Activated naive CD4-positive, alpha-beta T cell treated with Interleukin-2 at 50 U/mL for 16 hours (primary cell): ENCODE measurements around the gene HTRA1.

Experiments used
- DNase-seq: peaks from one replicate; pipeline ENCODE4 v3.0.0-alpha.2; 2020

HTRA1 gene

DNA sequence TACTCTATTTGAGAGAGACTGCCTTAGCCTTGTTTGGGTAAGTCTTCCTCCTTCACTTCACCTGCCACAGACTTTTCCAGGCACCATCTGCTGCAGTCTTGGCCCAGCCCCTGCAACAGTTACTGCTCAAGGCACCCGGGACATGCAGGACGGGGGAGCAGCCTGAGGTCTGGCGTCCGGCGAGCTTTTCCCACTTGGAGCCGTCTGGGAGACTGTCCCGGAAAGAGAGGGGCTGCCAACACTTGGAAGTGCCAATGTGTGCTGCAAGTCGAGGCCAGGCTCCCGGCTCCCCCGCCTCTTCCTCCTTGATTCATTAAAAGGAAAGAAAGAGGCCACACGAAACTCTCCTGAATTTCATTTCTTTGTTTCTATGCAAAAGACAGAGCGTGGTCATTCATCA is 13.7 kb downstream of the HTRA1 start:
- DNase-seq, result no peak

DNA sequence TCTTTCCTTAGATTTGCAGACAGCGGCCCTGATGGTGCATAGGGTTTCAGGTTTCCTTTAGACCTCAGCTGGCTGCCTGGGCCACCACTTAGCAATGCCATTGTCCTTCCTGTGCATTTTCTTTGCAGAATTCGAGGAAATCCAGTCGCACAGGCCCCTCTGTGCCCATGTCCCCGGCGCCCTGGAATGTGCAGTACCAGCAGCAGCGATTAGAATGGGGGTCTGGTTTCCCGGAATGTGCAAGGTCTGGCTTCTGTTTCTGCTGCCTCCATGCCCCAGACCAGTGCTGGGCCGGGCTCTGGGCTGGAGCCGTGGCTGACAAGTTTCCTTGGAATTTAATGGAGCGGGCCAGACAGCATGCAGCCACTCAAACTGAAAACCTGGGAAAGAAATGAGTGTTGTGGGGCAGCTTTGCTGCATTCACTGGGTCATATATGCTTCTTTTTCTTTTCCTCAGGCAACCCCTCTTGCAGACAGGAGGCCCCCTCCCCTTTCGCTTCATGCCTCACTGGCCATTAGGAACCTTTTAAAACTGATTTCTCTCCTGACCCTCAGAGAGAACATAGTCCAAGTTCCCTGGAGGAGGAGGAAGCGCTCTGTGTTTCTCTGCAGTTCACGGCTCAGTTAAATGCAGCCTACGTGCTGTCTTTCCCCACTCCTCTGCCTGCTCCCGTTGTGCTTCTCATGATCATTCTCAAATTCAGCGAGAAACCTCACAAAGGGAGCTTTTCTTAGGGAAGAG is 14.4 kb downstream of the HTRA1 start:
- DNase-seq, result no peak

DNA sequence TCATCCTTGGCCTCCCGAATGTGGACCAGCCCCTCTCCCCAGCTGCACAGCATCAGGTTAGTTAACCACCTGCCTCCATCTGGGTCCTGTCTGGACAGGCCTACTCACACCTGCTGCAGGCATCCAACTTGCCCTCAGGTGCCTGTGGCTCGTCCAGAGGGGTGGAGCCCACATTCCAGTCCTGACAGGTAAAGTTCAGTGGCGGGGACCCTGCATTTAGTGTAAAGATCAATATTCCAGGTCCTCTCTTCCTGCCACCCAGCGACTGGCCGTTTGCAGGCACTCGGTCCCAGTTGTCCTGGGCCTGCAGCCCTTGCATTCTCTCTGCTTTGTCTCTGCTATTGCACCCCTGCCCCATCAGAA is 15.0 kb downstream of the HTRA1 start:
- no peak for DNase-seq

DNA sequence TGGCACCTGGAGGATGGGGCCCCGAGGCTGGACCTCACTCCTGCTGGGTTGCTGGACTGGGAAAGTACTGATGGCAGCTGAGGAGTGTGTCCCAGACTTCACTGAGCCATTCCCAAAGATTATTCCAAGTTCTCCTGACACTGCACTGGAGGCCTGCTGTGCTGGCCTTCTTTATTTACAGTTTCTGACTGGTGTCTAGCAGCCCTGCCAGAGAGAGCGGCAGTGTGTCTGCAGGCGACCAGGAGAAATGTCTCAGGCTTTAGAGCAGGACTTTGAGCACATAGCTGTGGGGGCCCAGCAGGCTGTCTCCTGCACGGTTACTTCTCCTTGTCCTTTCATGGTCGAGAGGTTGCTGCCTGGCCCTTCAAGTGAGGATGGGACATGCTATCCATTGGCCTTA is 16.1 kb downstream of the HTRA1 start:
- DNase-seq, result no peak

DNA sequence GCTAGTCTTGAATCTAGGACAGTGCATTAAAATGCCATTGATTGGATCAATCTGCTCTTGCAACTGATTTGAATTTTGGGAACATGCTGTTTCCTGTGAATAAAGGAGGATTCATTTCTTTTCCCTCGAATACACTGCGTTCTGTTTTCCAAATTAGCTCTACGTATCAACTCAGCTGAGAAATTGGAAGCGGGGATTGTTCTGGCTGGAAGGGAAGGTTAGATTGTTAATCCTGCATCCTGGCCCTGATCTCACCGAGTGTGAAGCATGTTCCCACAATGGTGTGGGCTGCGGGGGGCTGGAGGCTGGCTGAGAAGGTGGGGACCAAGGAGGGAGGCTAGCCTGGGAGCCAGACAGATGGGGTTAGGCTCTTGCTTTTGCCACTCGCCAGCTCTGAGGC is 17.6 kb downstream of the HTRA1 start:
- no peak for DNase-seq

DNA sequence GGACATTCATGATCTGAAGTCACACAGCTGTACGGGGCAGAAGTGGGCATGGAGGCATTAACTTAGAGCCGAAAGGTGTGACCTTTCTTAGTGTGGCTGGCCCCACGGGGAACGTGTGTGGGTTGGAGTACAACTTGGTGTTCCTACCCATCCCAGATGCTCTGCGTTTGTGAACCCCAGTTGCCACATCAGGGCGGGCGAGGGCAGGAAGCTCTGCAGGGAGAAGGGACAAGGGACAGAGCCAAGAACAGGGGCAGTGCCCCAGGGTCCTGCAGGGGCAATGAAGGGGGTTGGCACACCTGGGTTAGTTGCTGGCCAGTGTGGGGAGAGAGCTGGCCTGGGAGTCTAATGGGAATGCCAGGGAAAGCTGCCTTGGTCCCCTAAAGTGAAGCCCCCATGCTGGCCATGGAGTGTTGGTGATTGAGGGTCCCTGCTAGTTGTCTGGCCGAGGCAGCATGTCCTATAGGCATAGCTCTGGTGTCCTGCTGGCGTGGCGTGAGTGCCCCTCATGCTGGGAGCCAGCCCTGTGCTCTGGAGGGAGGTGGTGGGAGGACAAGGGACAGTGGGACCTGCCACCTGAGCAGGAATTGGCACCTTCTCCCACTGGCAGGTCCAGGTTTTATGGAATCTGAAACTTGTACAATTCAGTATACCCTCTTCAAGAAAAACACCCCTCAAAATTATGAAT is 18.9 kb downstream of the HTRA1 start:
- no peak for DNase-seq

DNA sequence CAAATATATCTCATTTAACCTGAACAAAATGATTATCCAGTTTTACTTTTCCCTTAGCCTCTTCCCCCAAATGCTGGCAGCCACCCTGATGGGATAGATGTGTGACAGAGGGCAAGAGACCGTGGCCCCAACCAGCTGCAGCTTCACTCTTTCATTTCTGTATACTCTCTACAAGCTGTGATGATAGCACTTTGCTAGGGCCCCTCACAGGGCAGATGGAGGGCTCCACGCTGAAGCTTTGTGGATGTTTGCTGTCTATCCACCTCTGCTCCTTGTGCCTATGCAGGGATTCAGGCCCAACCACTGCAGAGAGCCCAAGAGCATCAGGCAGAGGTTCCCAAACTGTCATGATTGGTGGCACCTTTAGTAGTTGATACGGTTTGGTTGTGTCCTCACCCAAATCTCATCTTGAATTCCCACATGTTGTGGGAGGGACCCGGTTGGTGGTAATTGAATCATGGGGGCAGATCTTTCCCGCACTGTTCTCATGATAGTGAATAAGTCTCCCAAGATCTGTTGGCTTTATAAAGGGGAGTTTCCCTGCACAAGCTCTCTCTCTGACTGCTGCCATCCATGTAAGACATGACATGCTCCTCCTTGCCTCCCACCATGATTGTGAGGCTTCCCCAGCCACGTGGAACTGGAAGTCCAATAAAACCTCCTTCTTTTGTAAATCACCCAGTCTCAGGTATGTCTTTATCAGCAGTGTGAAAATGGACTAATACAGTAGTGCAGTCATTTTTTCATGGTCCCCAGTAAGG is 20.1 kb downstream of the HTRA1 start:
- DNase-seq, result no peak

DNA sequence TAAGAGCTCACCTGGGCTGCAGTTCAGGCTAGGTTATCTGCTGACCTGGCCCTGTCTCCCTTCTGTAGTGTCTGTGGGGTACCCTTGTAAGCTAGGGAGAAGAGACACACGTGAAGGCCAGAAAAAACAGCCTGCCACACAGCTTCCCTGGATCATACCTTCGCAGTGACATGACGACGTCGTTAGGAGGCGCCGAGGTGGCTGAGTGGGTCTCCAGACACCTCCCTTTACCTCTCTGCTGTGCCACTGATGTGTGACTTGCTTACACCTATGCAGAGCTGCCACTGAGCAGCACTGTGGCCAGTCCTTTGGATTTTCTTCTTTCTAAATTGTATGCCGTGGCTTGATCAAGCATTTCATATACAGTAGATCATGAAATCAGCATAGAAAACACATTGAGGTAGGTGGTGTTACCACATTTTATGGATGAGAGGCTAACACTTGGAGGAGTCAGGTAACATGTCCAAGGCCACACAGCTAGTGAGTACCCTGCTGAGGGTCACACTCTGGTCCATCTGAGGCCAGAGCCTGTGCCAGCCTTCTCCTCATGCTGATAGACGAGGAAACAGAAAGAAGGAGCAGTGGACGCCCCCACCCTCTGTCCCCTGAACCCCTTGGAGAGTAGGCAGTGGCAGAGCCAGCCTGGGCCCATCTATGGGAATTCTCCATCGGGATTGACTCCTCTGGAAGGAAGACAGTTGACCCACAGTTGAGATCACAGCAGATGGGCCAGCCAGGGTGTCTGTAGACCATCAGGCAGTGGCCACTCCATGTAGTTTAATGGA is 23.1 kb downstream of the HTRA1 start:
- no peak for DNase-seq

DNA sequence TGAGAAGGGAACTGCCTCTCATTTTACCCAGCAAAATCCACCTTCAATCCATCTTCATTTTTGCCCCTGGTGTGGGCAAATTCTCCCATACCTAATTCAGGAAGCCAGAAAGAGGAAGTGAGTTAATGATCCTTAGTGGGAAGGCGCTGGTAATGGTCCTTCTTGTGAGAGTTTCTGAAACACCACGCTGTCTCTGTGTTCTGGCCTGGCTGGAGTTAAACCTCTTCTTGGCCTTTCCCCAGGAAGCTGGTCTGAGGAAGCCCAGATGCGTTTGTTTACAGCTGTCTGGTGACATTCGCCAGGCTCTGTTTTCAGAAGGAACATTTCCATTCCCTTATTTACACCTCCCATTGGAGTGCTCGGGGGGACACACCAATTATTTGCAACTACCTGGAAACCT is 24.3 kb downstream of the HTRA1 start:
- no peak for DNase-seq

DNA sequence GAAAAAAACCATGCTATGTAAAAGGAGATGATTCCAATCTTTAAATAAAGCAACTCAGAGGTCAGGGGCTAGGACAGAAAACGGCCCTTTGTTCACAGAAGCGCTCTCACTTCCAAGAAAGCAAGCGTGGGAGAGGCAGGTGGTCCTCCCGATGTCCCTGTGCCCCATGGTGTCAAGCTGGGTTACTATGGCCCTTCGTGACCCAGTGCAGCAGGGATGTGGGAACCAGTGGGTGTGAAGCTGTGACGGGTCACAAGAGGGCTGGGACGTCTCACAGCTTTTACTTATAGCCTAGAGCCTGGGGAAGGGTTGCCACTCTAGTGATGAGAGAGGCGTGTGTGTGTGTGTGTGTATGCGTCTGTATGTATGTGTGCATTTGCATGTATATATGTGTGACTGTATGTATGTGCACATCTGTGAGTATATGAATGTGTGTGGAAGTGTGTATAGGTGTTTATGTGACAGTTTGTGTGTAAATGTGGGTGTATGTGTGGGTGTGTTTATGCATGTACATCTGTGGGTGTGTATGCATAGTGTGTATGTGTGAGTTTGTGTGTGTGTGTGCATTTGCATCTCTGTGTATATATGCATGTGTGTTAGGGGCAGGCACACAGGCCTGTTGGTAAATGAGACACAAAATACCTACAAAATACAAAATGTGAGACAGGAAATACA is 25.2 kb downstream of the HTRA1 start:
- no peak for DNase-seq

DNA sequence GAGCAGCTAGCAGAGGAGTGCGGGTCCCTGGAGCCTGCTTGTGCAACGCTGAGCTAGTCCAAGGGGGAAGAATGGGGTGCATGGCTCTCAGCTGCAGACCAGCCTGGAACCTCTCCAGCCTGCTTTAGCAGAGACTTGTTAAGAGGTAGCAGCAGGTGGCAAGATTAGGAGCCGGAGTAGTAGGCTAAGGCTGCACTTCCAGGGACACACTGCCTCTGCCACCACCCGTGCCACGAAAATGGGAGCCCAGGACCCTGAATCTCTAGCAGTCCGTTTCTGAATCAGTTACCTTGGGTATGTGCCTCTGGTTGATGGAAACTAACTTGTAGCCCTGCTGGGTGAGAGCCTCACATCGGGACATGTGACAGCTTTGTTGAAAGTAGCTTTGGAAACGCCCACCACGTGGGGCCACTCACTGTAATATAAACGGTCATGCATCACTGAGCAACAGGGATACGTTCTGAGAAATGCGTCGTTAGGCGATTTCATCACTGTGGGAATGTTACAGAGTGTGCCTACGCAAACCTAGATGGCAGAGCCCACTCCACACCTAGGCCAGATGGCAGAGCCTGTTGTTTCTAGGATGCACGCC is 25.9 kb downstream of the HTRA1 start:
- no peak for DNase-seq

DNA sequence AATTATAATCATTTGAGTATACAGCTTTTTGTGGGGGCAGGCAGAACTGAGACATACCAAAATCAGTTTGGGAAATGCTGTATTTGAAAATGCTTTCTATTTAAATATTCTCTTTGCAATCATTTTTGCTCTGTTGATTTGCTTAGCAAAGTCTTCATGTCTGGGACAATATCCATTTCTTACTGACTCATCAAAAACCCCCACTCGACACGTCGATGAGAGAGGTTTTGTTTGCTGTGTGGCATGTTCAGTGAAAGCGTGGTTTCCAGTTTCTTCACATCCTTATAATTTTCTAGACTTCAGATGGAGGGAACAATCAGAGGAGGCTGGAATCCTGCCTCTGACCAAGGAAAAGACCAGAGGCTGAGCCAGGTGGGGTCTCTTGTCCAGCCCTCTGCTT is 28.9 kb downstream of the HTRA1 start:
- no peak for DNase-seq

DNA sequence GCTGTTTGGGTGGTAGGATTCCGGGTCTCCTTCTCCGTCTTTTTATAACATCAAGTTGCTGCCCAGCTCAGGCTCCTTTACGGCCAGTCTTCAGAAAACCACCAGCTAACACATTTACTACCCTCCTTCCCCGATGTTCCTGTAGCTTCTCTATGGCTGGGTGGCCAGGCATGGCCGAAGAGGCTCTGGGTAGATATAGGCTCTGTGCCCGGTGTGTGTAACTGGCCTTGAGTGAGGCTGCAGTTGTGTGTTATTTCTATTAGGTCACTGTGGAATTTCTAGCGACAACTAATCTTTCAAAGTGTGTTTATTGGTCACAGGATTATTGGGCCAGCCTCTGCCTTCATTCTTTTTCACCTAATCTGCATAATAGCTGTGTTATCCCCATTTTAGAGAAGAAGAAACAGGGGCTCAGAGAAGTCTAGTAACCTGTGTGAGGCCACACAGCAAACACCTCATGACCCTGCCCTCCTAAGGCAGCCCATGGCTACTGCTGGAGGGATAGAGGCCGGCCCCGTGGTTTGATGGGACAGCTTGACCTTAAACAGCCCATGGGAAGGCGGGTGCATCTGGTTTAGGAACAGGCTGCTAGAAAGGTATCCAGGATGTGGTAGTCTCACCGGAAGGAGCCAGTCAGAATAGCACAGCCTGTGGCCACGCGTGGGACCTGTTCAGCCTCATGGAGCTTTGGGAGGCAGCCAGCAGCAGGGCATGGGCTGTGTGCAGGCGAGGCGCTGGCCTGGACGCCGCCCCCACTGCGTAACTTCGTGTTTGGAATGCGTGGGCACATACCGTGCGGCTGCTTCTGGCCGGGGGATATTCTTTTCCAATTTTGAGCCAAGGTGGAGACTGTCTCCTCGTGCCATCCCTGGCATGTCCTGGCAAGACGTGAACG is 29.7 kb downstream of the HTRA1 start:
- DNase-seq, result peak; percentile 58

DNA sequence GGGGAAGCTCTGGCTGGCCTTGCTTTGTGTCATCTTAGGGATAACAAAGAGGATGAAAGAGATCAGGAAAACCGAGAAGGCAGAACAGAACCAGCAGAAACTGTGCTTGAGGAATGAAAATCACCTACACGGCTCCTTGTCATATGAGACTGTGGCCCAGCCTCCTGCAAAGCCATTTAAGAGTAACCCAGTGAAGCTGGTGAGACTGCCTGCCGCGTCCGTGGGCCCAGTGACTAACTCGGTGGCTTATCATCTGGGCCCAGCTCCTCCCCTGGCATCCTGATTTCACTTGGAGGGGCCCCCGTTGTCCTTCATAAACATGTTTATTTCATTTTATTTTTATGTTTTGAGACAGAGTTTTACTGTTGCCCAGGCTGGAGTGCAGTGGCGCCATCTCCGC is 30.7 kb downstream of the HTRA1 start:
- peak; percentile 11 for DNase-seq

DNA sequence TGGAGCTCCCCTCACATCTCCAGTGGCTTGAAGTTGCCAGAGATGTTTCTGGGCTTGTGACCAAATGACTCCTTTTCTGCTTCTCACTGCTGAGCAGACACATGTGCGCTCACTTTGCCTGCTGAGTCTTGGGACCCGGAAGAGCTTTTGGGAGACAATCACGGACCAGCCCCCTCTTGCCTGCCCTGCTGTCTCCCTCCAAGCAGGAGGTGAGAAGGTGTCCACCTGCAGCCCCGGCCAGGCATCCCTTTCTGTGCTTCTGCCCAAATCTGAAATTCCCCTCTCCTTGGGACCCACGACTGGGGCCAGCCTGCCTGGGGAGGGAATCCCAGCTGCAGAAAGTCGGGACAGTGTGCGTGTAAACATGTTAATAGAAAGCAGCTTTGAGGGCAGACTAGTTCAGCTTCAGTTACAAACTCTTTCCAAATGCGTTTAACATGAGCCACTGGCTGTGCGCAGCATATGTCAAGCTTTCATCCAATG is 31.7 kb downstream of the HTRA1 start:
- no peak for DNase-seq

DNA sequence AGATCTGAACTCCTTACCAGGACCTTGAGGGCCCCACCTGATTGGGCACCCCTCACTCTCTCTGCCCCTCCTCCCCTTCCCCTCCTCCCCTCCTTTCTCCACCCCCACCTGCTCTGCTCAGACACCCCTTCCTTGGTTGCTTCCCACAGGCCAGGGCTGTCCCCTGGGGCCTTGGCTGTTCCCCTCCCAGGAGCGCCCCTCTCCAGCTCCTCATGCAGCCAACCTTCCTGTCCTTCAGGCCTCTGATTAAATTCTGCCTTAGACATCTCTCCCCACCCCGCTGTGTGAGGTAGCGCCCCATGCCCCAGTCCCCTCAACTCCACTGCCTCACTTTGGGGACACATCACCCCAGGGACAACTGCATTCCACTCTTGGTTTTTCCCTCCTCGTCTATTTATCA is 32.4 kb downstream of the HTRA1 start:
- no peak for DNase-seq

DNA sequence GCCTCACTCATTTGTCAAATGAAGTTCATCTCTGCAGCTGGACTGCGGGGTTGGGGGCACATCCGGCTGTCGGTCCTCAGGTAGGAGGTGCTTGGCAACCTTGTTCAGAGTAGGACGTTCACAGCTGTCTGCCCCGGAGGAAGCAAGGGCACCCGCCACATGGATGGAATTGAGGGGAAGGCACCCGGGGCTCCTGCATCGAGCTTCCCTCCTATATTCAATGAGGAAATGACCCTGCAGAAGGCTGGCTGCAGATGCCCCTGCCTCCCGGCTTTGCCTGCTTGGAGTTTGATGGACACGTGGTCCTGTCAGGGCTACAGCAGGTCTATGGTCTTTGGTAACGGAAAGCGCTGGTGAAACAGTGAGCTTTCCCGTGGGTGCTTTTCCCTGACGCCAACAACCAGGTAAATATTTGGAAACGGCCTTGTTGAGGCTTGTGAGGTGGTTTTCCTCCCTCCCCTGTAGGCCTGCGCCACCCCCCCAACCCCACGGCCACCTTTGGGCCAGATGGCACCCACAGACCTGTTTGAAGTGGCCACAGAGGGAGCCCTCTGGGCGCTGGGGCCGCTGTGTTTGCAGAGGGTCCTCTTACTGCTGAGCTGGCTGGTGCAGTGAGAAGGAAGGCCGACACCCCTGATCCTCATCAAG is 32.9 kb downstream of the HTRA1 start:
- DNase-seq, result no peak

DNA sequence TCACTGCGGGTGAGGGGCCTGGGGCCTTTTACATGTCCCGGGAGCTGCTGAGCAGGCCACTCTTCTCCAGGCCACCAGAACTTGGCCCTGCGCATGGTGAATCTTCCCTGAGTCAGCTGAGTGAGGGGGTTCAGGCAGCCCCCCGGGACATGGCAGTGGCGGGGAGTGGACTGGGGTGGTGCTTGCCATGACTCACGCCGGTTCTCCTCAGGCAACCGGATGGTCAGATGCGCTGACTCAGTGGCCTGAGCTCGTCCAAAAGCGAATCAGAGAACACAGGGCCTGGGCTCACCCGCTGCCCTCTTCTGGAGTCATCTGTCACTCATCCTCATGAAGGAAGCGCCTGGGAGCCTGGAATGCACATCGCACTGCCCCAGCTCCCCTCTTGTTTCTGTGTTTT is 33.5 kb downstream of the HTRA1 start:
- no peak for DNase-seq

DNA sequence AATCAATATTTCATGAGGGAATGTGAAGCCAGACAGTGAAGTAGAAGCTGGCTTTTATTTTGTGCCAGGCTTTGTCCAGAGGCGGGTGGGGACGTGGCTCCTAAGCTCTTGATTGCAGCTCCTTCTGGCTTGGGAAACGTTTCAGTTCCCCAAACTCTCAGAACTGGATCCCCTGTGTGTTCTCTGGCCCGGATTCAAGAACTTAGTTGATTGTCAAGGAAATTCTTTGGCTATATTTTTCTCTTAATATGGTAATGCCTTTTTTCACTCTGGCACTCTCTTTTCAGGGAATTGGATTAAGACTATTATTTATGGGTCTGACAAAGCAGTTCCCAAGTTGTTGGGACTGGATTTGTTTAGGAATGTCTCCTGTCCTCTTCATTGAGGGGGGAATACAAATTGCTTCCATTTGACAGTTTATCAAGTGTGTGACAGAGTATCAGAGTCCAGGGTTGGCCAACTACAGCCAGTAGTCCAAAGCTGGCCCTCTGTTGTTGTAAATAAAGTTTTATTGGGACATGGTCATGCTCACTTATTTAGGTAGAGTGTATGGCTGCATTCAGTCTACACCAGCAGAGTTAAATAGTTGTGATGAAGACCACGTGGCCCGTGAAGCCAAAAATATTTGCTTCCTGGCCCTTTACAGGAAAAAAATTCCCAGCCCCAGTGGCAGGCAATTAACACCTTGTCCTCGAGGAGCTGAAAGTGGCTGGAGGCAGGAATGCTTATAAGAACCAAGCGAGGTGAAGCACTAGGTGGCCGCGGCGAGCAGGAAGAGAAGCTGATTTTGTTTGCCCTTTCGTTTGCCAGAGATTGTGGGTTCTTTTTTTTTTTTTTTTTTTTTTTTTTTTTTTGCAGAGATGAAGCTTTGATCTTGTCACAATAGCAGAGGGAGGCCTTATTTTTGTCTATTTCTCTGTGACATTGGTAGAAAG is 34.3 kb downstream of the HTRA1 start:
- peak; percentile 14 for DNase-seq
